HG03175 (cell line): ENCODE results near the gene STRADA.
A peak's percentile ranks its signal among the peaks of the same experiment; 100 is the strongest.

ENCODE experiments used
- ATAC-seq: cut with Tn5 transposase; IDR thresholded peaks from one replicate; pipeline ENCODE4 v1.9.1; 2021; ENCODE audit warnings: mild to moderate bottlenecking, moderate library complexity; ENCODE audit not compliant: unreplicated experiment

STRADA gene

GRCh38 chr17:63741408-63742173 is at the start of gene STRADA:
Gene STRADA, minus strand, starts transcription at chr17:63741799. Its CDS starts 13,430 bp downstream, at chr17:63728369.
- peak; percentile 86 for ATAC-seq

- no peak for ATAC-seq
Measured at GRCh38 chr17:63790057-63790456, 48.5 kb upstream of the STRADA start.

GRCh38 chr17:63786971-63787711 is 45.5 kb upstream of the STRADA start:
- no peak for ATAC-seq

GRCh38 chr17:63786117-63786516 is 44.5 kb upstream of the STRADA start:
- no peak for ATAC-seq

- no peak for ATAC-seq
Measured at GRCh38 chr17:63785556-63785955, 44.0 kb upstream of the STRADA start.

- no peak for ATAC-seq
Measured at GRCh38 chr17:63783522-63783921, 41.9 kb upstream of the STRADA start.

- ATAC-seq, result no peak
Measured at GRCh38 chr17:63780928-63781327, 39.3 kb upstream of the STRADA start.

- no peak for ATAC-seq
Measured at GRCh38 chr17:63780507-63780906, 38.9 kb upstream of the STRADA start.

GRCh38 chr17:63775420-63775819 is 33.8 kb upstream of the STRADA start:
- ATAC-seq, result no peak

GRCh38 chr17:63774969-63775265 is 33.3 kb upstream of the STRADA start:
- no peak for ATAC-seq

- ATAC-seq, result peak; percentile 1
Measured at GRCh38 chr17:63774141-63774968, 32.8 kb upstream of the STRADA start, which contains the start of gene DDX42. Gene DDX42, plus strand, starts transcription at chr17:63774170. Its CDS starts 12,880 bp downstream, at chr17:63787050.

- peak; percentile 85 for ATAC-seq
Measured at GRCh38 chr17:63773272-63774140, 31.9 kb upstream of the STRADA start, which contains the start of gene CCDC47. Gene CCDC47, minus strand, starts transcription at chr17:63773597. Its CDS starts 7,422 bp downstream, at chr17:63766175.

GRCh38 chr17:63772801-63773271 is 31.2 kb upstream of the STRADA start:
- no peak for ATAC-seq

GRCh38 chr17:63768433-63768832 is 26.8 kb upstream of the STRADA start:
- ATAC-seq, result no peak

- ATAC-seq, result no peak
Measured at GRCh38 chr17:63766754-63767153, 25.2 kb upstream of the STRADA start.

- ATAC-seq, result no peak
Measured at GRCh38 chr17:63764716-63765115, 23.1 kb upstream of the STRADA start.

- no peak for ATAC-seq
Measured at GRCh38 chr17:63762161-63763078, 20.8 kb upstream of the STRADA start.

GRCh38 chr17:63760771-63761539 is 19.4 kb upstream of the STRADA start:
- no peak for ATAC-seq
